ENCODE results near the gene MMP24. TPM values are rescaled to one million over a fixed set of nuclear protein-coding genes. Genes with fewer than 3 reads are reported as not detected.

Gene MMP24
- total and polyA plus RNA-seq, 2 experiments from 2014 or later: 0.69 to 1.2 TPM

DNA sequence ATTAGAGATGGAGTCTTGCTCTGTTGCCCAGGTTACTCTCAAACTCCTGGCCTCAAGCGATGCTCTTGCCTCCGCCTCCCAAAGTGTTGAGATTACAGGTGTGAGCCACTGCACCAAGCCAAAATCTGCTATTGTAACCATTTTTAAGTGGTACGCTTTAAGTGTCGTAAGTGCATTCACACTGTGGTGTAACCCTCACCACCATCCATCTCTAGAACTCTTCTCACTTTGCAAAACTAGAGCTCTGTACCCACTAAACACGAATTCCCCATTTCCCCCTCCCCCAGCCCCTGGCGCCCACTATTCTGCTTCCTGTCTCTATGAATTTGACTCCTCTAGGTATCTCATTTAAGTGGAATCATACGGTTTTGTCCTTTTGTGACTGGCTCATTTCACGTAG lies 68.6 kb downstream of the MMP24 start:
- no peaks in the 10 kb centered on the region for H3K36me3 ChIP-seq (replicated peaks; ENCODE audit: insufficient read depth, low read depth)
- TF ChIP-seq EZH2 (IDR thresholded peaks at IDR 0.05; ENCODE audit: borderline replicate concordance) (no peak), EZH2phosphoT487 (IDR thresholded peaks at IDR 0.05; ENCODE audit: low read depth, severe bottlenecking, unreplicated experiment) (no peak), CTCF (IDR thresholded peaks at IDR 0.05; ENCODE audit: poor library complexity) (no peak)

GRCh38 chr20:35295674-35296073 lies 69.2 kb downstream of the MMP24 start:
- H4K20me1 ChIP-seq (ENCODE audit: insufficient read depth, poor library complexity, severe bottlenecking): no peaks in the 10 kb centered on the region
- no peaks in the 10 kb centered on the region for H3K9me2 ChIP-seq (replicated peaks; ENCODE audit: insufficient read depth)
- no peak for DNase-seq (ENCODE audit: low spot score)
- no peaks in the 10 kb centered on the region for H3K79me2 ChIP-seq
- no peaks in the 10 kb centered on the region for H3K36me3 ChIP-seq (replicated peaks; ENCODE audit: insufficient read depth, low read depth)
- H3K4me2 ChIP-seq: no peak overlapping the region
- H3K4me1 ChIP-seq (ENCODE audit: insufficient read depth): peaks cover 4% of the 10 kb centered on the region
- H3K9me3 ChIP-seq (ENCODE audit: low read depth): no peaks in the 10 kb centered on the region
- TF ChIP-seq CTCF (IDR thresholded peaks at IDR 0.05; ENCODE audit: poor library complexity) (no peak), EZH2phosphoT487 (IDR thresholded peaks at IDR 0.05; ENCODE audit: low read depth, severe bottlenecking, unreplicated experiment) (no peak), EZH2 (IDR thresholded peaks at IDR 0.05; ENCODE audit: borderline replicate concordance) (no peak)
- H2AFZ ChIP-seq: no peak overlapping the region
- no peaks in the 10 kb centered on the region for H3K27me3 ChIP-seq
- WGBS (ENCODE audit: low lambda C conversion rate, missing lambda C conversion rate): 94% methylated on average over 8 of the region's 8 CpGs
- H3K27ac ChIP-seq: no peak overlapping the region
- H3K4me3 ChIP-seq: no peak overlapping the region

More for the DNA sequence above, 68.6 kb downstream of the MMP24 start:
- Histone ChIP-seq H3K9me2 (replicated peaks; ENCODE audit: insufficient read depth) (no peaks in the 10 kb centered on the region), H3K9me3 (ENCODE audit: low read depth) (no peaks in the 10 kb centered on the region), H3K4me1 (ENCODE audit: insufficient read depth) (peaks cover 4% of the 10 kb centered on the region), H3K4me3 (no peak overlapping the region), H3K27ac (no peak overlapping the region), H3K4me2 (no peak overlapping the region), H3K79me2 (no peaks in the 10 kb centered on the region), H3K27me3 (no peaks in the 10 kb centered on the region), H2AFZ (no peak overlapping the region), H4K20me1 (ENCODE audit: insufficient read depth, poor library complexity, severe bottlenecking) (no peaks in the 10 kb centered on the region)
- DNase-seq (ENCODE audit: low spot score): no peak
- 89% methylated on average over 8 of the region's 8 CpGs for WGBS (ENCODE audit: low lambda C conversion rate, missing lambda C conversion rate)

DNA sequence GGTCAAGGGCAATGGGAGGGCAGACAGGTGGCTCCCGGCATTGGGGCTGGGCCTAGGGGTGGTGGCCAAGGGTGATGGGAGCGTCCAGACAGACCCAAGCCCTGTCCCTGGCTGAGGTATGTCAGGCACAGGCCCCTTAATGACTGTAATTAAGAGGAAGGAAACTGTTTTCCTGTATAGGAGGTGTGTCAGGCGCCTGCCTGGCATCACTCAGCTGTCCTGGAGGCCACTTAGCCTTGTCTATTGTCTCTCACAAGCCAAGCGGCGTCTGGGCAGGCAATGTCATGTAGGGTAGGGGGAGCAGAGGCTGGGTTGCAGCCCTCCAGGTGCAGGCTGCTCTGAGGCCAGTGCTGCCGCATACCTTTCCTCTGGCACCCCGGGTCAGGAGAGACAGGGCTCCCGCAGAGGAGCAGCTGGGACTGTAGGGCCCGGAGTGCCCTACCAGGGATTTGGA lies 69.6 kb downstream of the MMP24 start:
- Histone ChIP-seq H3K27me3 (no peaks in the 10 kb centered on the region), H3K4me3 (no peak overlapping the region), H3K36me3 (replicated peaks; ENCODE audit: insufficient read depth, low read depth) (no peaks in the 10 kb centered on the region), H4K20me1 (ENCODE audit: insufficient read depth, poor library complexity, severe bottlenecking) (no peaks in the 10 kb centered on the region), H3K79me2 (no peaks in the 10 kb centered on the region), H3K9me3 (ENCODE audit: low read depth) (no peaks in the 10 kb centered on the region), H3K4me1 (ENCODE audit: insufficient read depth) (peaks cover 4% of the 10 kb centered on the region), H3K27ac (no peak overlapping the region), H3K9me2 (replicated peaks; ENCODE audit: insufficient read depth) (no peaks in the 10 kb centered on the region), H3K4me2 (no peak overlapping the region), H2AFZ (no peak overlapping the region)
- TF ChIP-seq EZH2 (IDR thresholded peaks at IDR 0.05; ENCODE audit: borderline replicate concordance) (no peak), EZH2phosphoT487 (IDR thresholded peaks at IDR 0.05; ENCODE audit: low read depth, severe bottlenecking, unreplicated experiment) (no peak), CTCF (IDR thresholded peaks at IDR 0.05; ENCODE audit: poor library complexity) (no peak)
- DNase-seq (ENCODE audit: low spot score): no peak
- WGBS (ENCODE audit: low lambda C conversion rate, missing lambda C conversion rate): 62% methylated on average over 9 of the region's 9 CpGs

DNA sequence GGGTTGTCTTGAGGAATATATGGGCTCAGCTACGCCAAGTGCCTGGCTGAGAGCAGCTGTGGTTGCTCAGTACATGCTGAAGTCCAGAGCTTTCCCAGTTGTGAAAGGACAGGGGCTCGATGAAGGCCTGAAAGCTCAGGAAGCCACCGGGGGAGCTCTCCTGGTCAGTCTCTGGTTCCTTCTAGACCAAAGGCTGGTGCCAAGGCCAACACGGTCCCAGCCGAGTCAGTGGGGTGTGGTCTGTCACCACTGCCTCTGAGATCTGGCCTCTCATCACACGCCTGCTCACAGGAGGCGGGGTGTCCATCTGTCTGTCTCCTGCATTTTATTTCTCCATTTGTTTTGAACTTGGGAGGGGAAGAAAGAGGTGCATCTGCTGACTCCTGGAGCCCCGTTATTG lies 70.7 kb downstream of the MMP24 start:
- H3K9me3 ChIP-seq (ENCODE audit: low read depth): no peaks in the 10 kb centered on the region
- H3K4me1 ChIP-seq (ENCODE audit: insufficient read depth): peaks cover 4% of the 10 kb centered on the region
- 61% methylated on average over 8 of the region's 8 CpGs for WGBS (ENCODE audit: low lambda C conversion rate, missing lambda C conversion rate)
- no peak for TF ChIP-seq CTCF (IDR thresholded peaks at IDR 0.05; ENCODE audit: poor library complexity)
- TF ChIP-seq EZH2phosphoT487 (IDR thresholded peaks at IDR 0.05; ENCODE audit: low read depth, severe bottlenecking, unreplicated experiment): no peak
- no peak for TF ChIP-seq EZH2 (IDR thresholded peaks at IDR 0.05; ENCODE audit: borderline replicate concordance)
- no peaks in the 10 kb centered on the region for H3K79me2 ChIP-seq
- H3K9me2 ChIP-seq (replicated peaks; ENCODE audit: insufficient read depth): no peaks in the 10 kb centered on the region
- no peak overlapping the region for H3K4me2 ChIP-seq
- no peaks in the 10 kb centered on the region for H3K27me3 ChIP-seq
- H4K20me1 ChIP-seq (ENCODE audit: insufficient read depth, poor library complexity, severe bottlenecking): no peaks in the 10 kb centered on the region
- DNase-seq (ENCODE audit: low spot score): peak; percentile 15
- H3K27ac ChIP-seq: no peak overlapping the region
- no peak overlapping the region for H3K4me3 ChIP-seq
- no peaks in the 10 kb centered on the region for H3K36me3 ChIP-seq (replicated peaks; ENCODE audit: insufficient read depth, low read depth)
- no peak overlapping the region for H2AFZ ChIP-seq
